Mesodermal cell (in vitro differentiated cells): ENCODE measurements around the gene MLF1.

Source experiments
- H3K27ac ChIP-seq: 2 replicates; pipeline ENCODE4 v1.7.0; 2013; ENCODE audit warnings: mild to moderate bottlenecking, low read depth, low read length, moderate library complexity; ENCODE audit not compliant: severe bottlenecking
- H3K36me3 ChIP-seq: 2 replicates; pipeline ENCODE4 v1.7.1; 2013; ENCODE audit warnings: mild to moderate bottlenecking, low read length, moderate library complexity; ENCODE audit not compliant: control insufficient read depth, insufficient read depth
- H3K4me1 ChIP-seq: one replicate; pipeline ENCODE4 v1.7.1; 2013; ENCODE audit warnings: mild to moderate bottlenecking, low read length; ENCODE audit not compliant: insufficient read depth, control insufficient read depth, poor library complexity, severe bottlenecking
- H3K4me3 ChIP-seq: 2 replicates; pipeline ENCODE4 v1.7.0; 2013; ENCODE audit warnings: low read length, control low read depth, mild to moderate bottlenecking; ENCODE audit not compliant: insufficient read depth, poor library complexity, severe bottlenecking; ENCODE audit errors: extremely low read depth
- H3K9me3 ChIP-seq: 2 replicates; pipeline ENCODE4 v1.7.1; 2013; ENCODE audit warnings: mild to moderate bottlenecking, low read length, moderate library complexity; ENCODE audit not compliant: control insufficient read depth
- WGBS, 2 experiments: methylation state at CpG; one replicate each; pipeline ENCODE4 v1.1.5; 2013; ENCODE audit warnings: missing lambda C conversion rate in 2 of 2; ENCODE audit not compliant: insufficient coverage in 2 of 2; 5-methylcytosine and 5-hydroxymethylcytosine counted together

Gene MLF1

GRCh38 chr3:158552124-158552523 lies 18.9 kb upstream of the MLF1 start:
- no peaks in the 10 kb centered on the region for H3K4me1 ChIP-seq
- 75% methylated on average over 1 of the region's 2 CpGs; no CpG with 5 or more reads in 1 of the 2 experiments for WGBS, 2 experiments
- no peaks in the 10 kb centered on the region for H3K9me3 ChIP-seq
- H3K27ac ChIP-seq: no peak overlapping the region
- no peak overlapping the region for H3K4me3 ChIP-seq
- no peaks in the 10 kb centered on the region for H3K36me3 ChIP-seq

- Histone ChIP-seq H3K27ac (no peak overlapping the region), H3K4me3 (no peak overlapping the region), H3K4me1 (no peaks in the 10 kb centered on the region), H3K36me3 (no peaks in the 10 kb centered on the region), H3K9me3 (no peaks in the 10 kb centered on the region)
- 89 to 93% methylated on average over 3 to 4 of the region's 4 CpGs for WGBS, 2 experiments
Observed at GRCh38 chr3:158559504-158559903, 11.5 kb upstream of the MLF1 start.

GRCh38 chr3:158560979-158561378 lies 10.0 kb upstream of the MLF1 start:
- Histone ChIP-seq H3K27ac (no peak overlapping the region), H3K36me3 (no peaks in the 10 kb centered on the region), H3K9me3 (no peaks in the 10 kb centered on the region), H3K4me3 (no peak overlapping the region), H3K4me1 (no peaks in the 10 kb centered on the region)
- WGBS, 2 experiments: no CpG with 5 or more reads among the region's 1 CpG

GRCh38 chr3:158562674-158563073 lies 8.3 kb upstream of the MLF1 start:
- no peaks in the 10 kb centered on the region for H3K36me3 ChIP-seq
- no peaks in the 10 kb centered on the region for H3K4me1 ChIP-seq
- H3K9me3 ChIP-seq: no peaks in the 10 kb centered on the region
- no peak overlapping the region for H3K4me3 ChIP-seq
- no CpG with 5 or more reads among the region's 5 CpGs for WGBS, 2 experiments
- H3K27ac ChIP-seq: no peak overlapping the region

- Histone ChIP-seq H3K4me3 (no peak overlapping the region), H3K36me3 (no peaks in the 10 kb centered on the region), H3K9me3 (no peaks in the 10 kb centered on the region), H3K27ac (no peak overlapping the region), H3K4me1 (no peaks in the 10 kb centered on the region)
Observed at GRCh38 chr3:158563076-158563475, 7.9 kb upstream of the MLF1 start.

- H3K4me1 ChIP-seq: no peaks in the 10 kb centered on the region
- no peak overlapping the region for H3K27ac ChIP-seq
- no peaks in the 10 kb centered on the region for H3K9me3 ChIP-seq
- H3K4me3 ChIP-seq: no peak overlapping the region
- H3K36me3 ChIP-seq: no peaks in the 10 kb centered on the region
- 100% methylated on average over 3 of the region's 6 CpGs; no CpG with 5 or more reads in 1 of the 2 experiments for WGBS, 2 experiments
Observed at GRCh38 chr3:158565076-158565475, 5.9 kb upstream of the MLF1 start.

GRCh38 chr3:158568784-158569183 lies 2.2 kb upstream of the MLF1 start:
- Histone ChIP-seq H3K9me3 (no peaks in the 10 kb centered on the region), H3K36me3 (no peaks in the 10 kb centered on the region), H3K27ac (no peak overlapping the region), H3K4me1 (no peaks in the 10 kb centered on the region), H3K4me3 (no peak overlapping the region)
- WGBS, 2 experiments: 60% methylated on average over 1 of the region's 3 CpGs; no CpG with 5 or more reads in 1 of the 2 experiments

GRCh38 chr3:158569794-158570193 lies 1.2 kb upstream of the MLF1 start:
- Histone ChIP-seq H3K4me1 (no peaks in the 10 kb centered on the region), H3K27ac (no peak overlapping the region), H3K36me3 (no peaks in the 10 kb centered on the region), H3K4me3 (no peak overlapping the region), H3K9me3 (no peaks in the 10 kb centered on the region)
- 73 to 83% methylated on average over 2 of the region's 3 CpGs for WGBS, 2 experiments

GRCh38 chr3:158571969-158572765 lies 1.2 kb downstream of the MLF1 start:
- no peaks in the 10 kb centered on the region for H3K36me3 ChIP-seq
- 94 to 97% methylated on average over 14 to 15 of the region's 16 CpGs for WGBS, 2 experiments
- no peaks in the 10 kb centered on the region for H3K4me1 ChIP-seq
- no peaks in the 10 kb centered on the region for H3K9me3 ChIP-seq
- H3K27ac ChIP-seq: no peak overlapping the region
- peak overlapping the region; percentile 58 for H3K4me3 ChIP-seq

- H3K4me1 ChIP-seq: no peaks in the 10 kb centered on the region
- WGBS, 2 experiments: 89 to 96% methylated on average over 3 to 7 of the region's 8 CpGs
- H3K36me3 ChIP-seq: no peaks in the 10 kb centered on the region
Observed at GRCh38 chr3:158572766-158573060, 1.7 kb downstream of the MLF1 start.

GRCh38 chr3:158573714-158574113 lies 2.7 kb downstream of the MLF1 start:
- no peak overlapping the region for H3K4me3 ChIP-seq
- no peaks in the 10 kb centered on the region for H3K9me3 ChIP-seq
- no peaks in the 10 kb centered on the region for H3K36me3 ChIP-seq
- WGBS, 2 experiments: 60 to 78% methylated on average over 1 to 3 of the region's 7 CpGs
- H3K4me1 ChIP-seq: no peaks in the 10 kb centered on the region
- no peak overlapping the region for H3K27ac ChIP-seq

More at GRCh38 chr3:158572766-158573060, 1.7 kb downstream of the MLF1 start:
- Histone ChIP-seq H3K4me3 (no peak overlapping the region), H3K27ac (no peak overlapping the region), H3K9me3 (no peaks in the 10 kb centered on the region)
